Kasumi-1 (cell line): ENCODE data around the gene CDIP1.

ENCODE experiments used
- DNase-seq, 2 experiments: peaks; one replicate each; lab custom pipeline; 2025; lab: John Stamatoyannopoulos, UW

Gene CDIP1

GRCh38 chr16:4539716-4540284 lies 1.2 kb upstream of the CDIP1 start:
- DNase-seq: no peak

GRCh38 chr16:4537376-4538343 lies 913 bp downstream of the CDIP1 start:
- no peak for DNase-seq

GRCh38 chr16:4536391-4537106 lies 2.0 kb downstream of the CDIP1 start:
- DNase-seq: no peak

- no peak for DNase-seq
Measured at GRCh38 chr16:4535627-4536108, 2.9 kb downstream of the CDIP1 start.

GRCh38 chr16:4534151-4534790 lies 4.3 kb downstream of the CDIP1 start:
- no peak for DNase-seq

GRCh38 chr16:4533490-4533889 lies 5.1 kb downstream of the CDIP1 start:
- no peak for DNase-seq

- no peak for DNase-seq
Measured at GRCh38 chr16:4532238-4532637, 6.3 kb downstream of the CDIP1 start.

- no peak for DNase-seq
Measured at GRCh38 chr16:4531811-4532210, 6.8 kb downstream of the CDIP1 start.

- DNase-seq: no peak
Measured at GRCh38 chr16:4529085-4530060, 9.2 kb downstream of the CDIP1 start.

GRCh38 chr16:4525634-4526277 lies 12.8 kb downstream of the CDIP1 start:
- DNase-seq: no peak

GRCh38 chr16:4525069-4525468 lies 13.5 kb downstream of the CDIP1 start:
- DNase-seq: no peak

- DNase-seq: no peak
Measured at GRCh38 chr16:4524571-4524970, 14.0 kb downstream of the CDIP1 start.

GRCh38 chr16:4523686-4524085 lies 14.9 kb downstream of the CDIP1 start:
- no peak for DNase-seq

GRCh38 chr16:4522051-4522581 lies 16.5 kb downstream of the CDIP1 start:
- DNase-seq: no peak

- no peak for DNase-seq
Measured at GRCh38 chr16:4520913-4521312, 17.7 kb downstream of the CDIP1 start.

- no peak for DNase-seq
Measured at GRCh38 chr16:4519274-4520058, 19.1 kb downstream of the CDIP1 start.

- peak; percentile 5 to 19 for DNase-seq
Measured at GRCh38 chr16:4517812-4518680, 20.5 kb downstream of the CDIP1 start.

- DNase-seq: peak; percentile 69 to 71
Measured at GRCh38 chr16:4515611-4516233, 22.9 kb downstream of the CDIP1 start.
